ENCODE measurements around the gene MAGI1. TPM values are rescaled to one million over a fixed set of nuclear protein-coding genes. Genes with fewer than 3 reads are reported as not detected.

Gene MAGI1
- total RNA-seq, 6 donors from 2014 or later = 33.0 to 72.9 (median 62.4) TPM

DNA sequence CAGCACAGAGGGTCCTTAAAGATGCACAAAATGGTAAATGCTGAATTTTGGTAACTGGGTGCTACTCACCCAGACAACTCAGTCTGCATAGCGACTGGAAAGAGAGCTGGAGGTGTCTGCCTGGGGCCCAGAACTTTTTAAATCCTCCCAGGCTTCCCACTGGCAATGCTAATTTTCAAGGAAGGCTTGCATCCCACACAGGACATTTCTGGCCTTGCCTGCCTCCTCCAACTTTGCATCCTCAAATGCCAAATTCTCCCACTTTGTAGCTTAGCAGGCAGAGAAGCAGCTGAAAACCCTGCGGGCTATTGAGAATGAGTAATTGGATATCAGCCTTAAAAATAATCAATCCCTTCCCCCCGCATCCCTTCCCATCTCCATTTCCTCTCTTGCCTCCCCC is 694.3 kb downstream of the MAGI1 start:
- H3K27ac ChIP-seq = no peak overlapping the region
- TF ChIP-seq CTCF (IDR thresholded peaks at IDR 0.05) (no peak), EP300 (IDR thresholded peaks at IDR 0.05) (no peak), POLR2A (IDR thresholded peaks at IDR 0.05) (no peak), POLR2AphosphoS5 (IDR thresholded peaks at IDR 0.05) (no peak)
- ATAC-seq (ENCODE audit: low FRiP score in 2 of 2) (no peak), DNase-seq (no peak)
- no peaks in the 10 kb centered on the region for H3K27me3 ChIP-seq
- 84 to 90% methylated on average over 3 of the region's 3 CpGs for WGBS, 2 donors
- H3K9me3 ChIP-seq = no peaks in the 10 kb centered on the region
- H3K4me3 ChIP-seq = no peak overlapping the region
- H3K4me1 ChIP-seq = no peaks in the 10 kb centered on the region
- no peaks in the 10 kb centered on the region for H3K36me3 ChIP-seq

GRCh38 chr3:65343736-65344135 is 695.0 kb downstream of the MAGI1 start:
- no peak overlapping the region for H3K4me3 ChIP-seq
- H3K36me3 ChIP-seq = no peaks in the 10 kb centered on the region
- DNase-seq (no peak), ATAC-seq (ENCODE audit: low FRiP score in 2 of 2) (no peak)
- H3K9me3 ChIP-seq = no peaks in the 10 kb centered on the region
- 84 to 85% methylated on average over 4 of the region's 4 CpGs for WGBS, 2 donors
- no peaks in the 10 kb centered on the region for H3K27me3 ChIP-seq
- TF ChIP-seq POLR2AphosphoS5 (IDR thresholded peaks at IDR 0.05) = no peak
- no peak for TF ChIP-seq EP300 (IDR thresholded peaks at IDR 0.05)
- TF ChIP-seq POLR2A (IDR thresholded peaks at IDR 0.05) = no peak
- TF ChIP-seq CTCF (IDR thresholded peaks at IDR 0.05) = no peak
- no peak overlapping the region for H3K27ac ChIP-seq
- H3K4me1 ChIP-seq = no peaks in the 10 kb centered on the region

GRCh38 chr3:65343026-65343425 is 695.7 kb downstream of the MAGI1 start:
- Histone ChIP-seq H3K27me3 (no peaks in the 10 kb centered on the region), H3K4me3 (no peak overlapping the region), H3K27ac (no peak overlapping the region), H3K9me3 (no peaks in the 10 kb centered on the region), H3K36me3 (no peaks in the 10 kb centered on the region), H3K4me1 (no peaks in the 10 kb centered on the region)
- no peak for ATAC-seq (ENCODE audit: low FRiP score in 2 of 2)
- 68 to 81% methylated on average over 6 of the region's 6 CpGs for WGBS, 2 donors
- TF ChIP-seq CTCF (IDR thresholded peaks at IDR 0.05) (no peak), POLR2A (IDR thresholded peaks at IDR 0.05) (no peak), EP300 (IDR thresholded peaks at IDR 0.05) (no peak), POLR2AphosphoS5 (IDR thresholded peaks at IDR 0.05) (no peak)
- DNase-seq = no peak

GRCh38 chr3:65342084-65342683 is 696.5 kb downstream of the MAGI1 start:
- TF ChIP-seq EP300 (IDR thresholded peaks at IDR 0.05) = no peak
- no peak for TF ChIP-seq POLR2A (IDR thresholded peaks at IDR 0.05)
- TF ChIP-seq POLR2AphosphoS5 (IDR thresholded peaks at IDR 0.05) = no peak
- peak in 5 of 6 experiments; percentile 32 to 54 (median 47) for TF ChIP-seq CTCF (IDR thresholded peaks at IDR 0.05)
- H3K27ac ChIP-seq = no peak overlapping the region
- 60 to 70% methylated on average over 12 of the region's 12 CpGs for WGBS, 2 donors
- H3K27me3 ChIP-seq = no peaks in the 10 kb centered on the region
- ATAC-seq (ENCODE audit: low FRiP score in 2 of 2) (peak in 1 of 2 donors; percentile 35), DNase-seq (peak in 1 of 2 donors; percentile 31)
- H3K9me3 ChIP-seq = no peaks in the 10 kb centered on the region
- H3K36me3 ChIP-seq = no peaks in the 10 kb centered on the region
- H3K4me3 ChIP-seq = no peak overlapping the region
- H3K4me1 ChIP-seq = no peaks in the 10 kb centered on the region

- no peaks in the 10 kb centered on the region for H3K4me1 ChIP-seq
- H3K4me3 ChIP-seq = no peak overlapping the region
- H3K9me3 ChIP-seq = no peaks in the 10 kb centered on the region
- ATAC-seq (ENCODE audit: low FRiP score in 2 of 2) (no peak), DNase-seq (no peak)
- WGBS, 2 donors = 77 to 78% methylated on average over 2 of the region's 2 CpGs
- TF ChIP-seq POLR2AphosphoS5 (IDR thresholded peaks at IDR 0.05) (no peak), CTCF (IDR thresholded peaks at IDR 0.05) (no peak), POLR2A (IDR thresholded peaks at IDR 0.05) (no peak), EP300 (IDR thresholded peaks at IDR 0.05) (no peak)
- no peak overlapping the region for H3K27ac ChIP-seq
- no peaks in the 10 kb centered on the region for H3K27me3 ChIP-seq
- no peaks in the 10 kb centered on the region for H3K36me3 ChIP-seq
Measured at GRCh38 chr3:65339192-65339740, 699.5 kb downstream of the MAGI1 start.
